Endothelial cell of hepatic sinusoid (primary cell): ENCODE results near the gene HDAC11.
"Not testable (repeated sequence)": the region's sequence is repeated elsewhere in the genome, so short reads cannot be mapped to it uniquely, and the experiment has no call there.

ENCODE experiments used
- in situ Hi-C: cut with HindIII; loops from 2 replicates; pipeline ENCODE4 v1.10.0; 2017; ENCODE audit warnings: low sequenced_read_pairs

HDAC11 gene

GRCh38 chr3:13521749-13522148, 41.6 kb downstream of the HDAC11 start:
- in situ Hi-C loops: not testable (repeated sequence)

GRCh38 chr3:13522236-13522635, 42.1 kb downstream of the HDAC11 start:
- in situ Hi-C loops: no loop called here

DNA sequence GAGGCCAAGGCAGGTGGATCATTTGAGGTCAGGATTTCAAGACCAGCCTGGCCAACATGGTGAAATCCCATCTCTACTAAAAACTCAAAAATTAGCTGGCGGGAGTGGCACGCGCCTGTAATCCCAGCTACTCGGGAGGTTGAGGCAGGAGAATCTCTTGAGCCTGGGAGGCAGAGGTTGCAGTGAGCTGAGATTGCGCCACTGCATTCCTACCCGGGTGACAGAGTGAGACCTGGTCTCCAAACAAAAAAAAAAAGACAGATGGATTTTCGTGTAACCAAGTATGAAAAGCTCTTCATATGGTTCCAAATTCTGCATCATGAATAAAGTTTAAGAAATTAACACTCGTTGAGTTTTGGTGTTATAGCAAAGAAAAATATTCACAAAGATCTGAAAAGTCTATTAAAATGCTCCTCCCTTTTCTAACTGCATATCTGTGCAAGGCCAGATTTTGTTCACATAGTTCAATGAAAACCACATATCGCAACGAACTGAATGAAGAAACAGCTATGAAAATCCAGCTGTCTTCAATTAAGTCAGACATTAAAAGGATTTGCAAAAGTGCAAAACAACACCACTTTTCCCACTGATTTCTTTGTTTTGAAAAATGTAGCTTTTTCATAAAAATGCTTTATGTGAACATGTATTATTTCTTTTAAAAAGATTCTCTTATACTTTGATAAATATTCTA, 45.0 kb downstream of the HDAC11 start:
- in situ Hi-C loops: no loop called here

DNA sequence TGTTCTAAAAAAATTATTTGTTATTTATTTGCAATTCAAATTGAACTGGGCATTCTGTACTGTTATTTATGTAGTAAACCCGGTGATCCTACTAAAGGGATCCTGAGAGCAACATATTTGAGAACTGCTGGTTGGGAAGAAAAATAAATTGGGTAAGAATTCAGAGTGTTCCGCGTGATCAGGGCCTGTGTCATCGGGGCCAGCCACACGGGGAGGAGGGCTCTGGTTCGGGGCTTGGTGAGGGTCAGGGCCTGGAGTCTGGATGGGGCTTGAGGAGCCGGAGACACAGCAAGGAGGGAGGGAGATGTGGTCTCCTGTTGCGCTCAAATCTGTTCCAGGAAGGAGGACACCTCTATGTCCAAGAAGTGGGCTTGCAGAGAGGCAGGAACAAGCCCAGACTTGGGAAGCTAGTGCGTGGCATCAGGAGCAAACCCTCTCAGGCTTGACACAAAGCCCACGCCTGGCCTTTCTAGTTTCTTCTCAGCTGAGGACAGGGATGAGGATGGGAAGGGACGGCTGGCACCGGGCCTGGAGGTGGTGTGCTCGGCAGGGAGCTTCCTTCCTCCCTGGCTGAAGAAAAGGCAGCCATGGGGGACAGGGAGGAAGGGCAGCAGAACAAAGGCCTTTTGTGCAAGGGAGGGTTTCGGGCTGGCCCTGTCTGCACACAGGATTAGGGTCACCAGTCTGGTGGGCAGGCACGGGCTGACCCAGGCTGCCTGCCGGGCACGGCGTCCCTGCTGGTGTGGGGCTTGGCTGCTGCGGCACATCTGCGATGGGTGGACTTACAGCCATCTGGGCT, 45.9 kb downstream of the HDAC11 start:
- in situ Hi-C loops: no loop called here

- in situ Hi-C loops: no loop called here
These were observed 46.5 kb downstream of the HDAC11 start for GRCh38 chr3:13526626-13526949.

DNA sequence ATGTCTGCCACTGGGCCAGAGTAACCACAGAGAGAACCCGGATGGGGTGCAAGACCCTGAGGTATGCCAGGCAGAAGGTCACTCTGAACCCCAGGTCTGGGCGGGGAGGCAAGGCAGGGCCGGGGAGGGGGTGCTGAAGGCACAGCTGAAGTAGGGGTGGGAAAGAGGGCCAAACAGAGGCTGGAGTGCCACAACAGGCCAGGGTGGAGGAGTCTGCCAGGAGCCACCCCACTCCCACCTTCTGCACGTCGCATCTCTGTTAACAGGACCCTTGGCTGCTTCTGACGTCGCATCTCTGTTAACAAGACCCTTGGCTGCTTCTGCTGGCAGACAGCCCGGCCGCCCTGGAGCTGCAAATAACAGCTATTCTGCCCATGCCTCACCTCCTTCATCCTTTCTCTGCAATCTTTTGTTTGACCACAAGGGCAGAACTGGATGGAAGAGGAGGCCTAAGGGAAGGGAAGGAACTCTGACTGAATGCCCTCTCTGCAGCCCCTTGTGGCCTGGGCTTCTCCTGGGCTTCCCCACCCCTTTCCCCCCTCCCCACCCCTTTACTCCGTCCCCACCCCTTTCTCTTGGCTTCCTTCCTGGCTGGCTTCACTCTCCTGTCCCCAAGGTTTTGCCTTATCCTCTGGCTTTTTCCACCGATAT, 48.2 kb downstream of the HDAC11 start:
- in situ Hi-C loops: no loop called here

GRCh38 chr3:13529196-13530112, 49.3 kb downstream of the HDAC11 start:
- in situ Hi-C loops: no loop called here

DNA sequence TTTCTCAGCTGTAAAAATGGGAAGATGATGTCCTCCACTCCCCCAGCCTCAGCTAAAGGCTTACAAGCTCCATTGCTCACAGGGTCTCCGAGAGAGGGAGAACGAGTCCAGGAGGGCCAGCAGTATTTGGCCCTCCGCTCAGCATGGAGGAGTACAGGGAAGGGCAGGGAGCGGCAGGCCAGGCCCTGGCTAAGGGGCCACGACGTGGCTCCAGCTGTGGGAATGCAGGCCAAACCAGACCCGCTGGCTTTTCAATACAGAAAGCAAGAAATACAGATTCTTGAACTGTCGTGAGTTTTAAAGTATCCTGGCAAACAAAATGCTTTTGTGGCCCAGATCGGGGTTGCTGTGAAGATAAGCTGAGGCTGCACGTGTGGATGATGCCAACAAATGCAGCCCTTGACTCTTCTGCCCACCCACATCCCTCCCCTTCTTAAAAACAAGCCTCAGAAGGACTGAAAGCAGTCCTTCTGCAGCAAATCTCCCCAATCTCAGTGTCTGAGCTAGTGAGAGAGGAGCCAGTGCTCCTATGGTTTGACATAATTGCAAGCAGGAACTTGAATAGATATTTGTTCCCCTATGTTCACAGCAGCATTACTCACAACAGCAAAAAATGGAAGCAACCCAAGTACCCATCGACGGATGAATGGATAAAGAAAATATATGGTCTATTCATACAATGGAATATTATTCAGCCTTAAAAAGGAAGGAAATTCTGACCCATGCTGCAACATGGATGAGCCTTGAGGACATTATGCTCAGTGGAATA, 50.3 kb downstream of the HDAC11 start:
- in situ Hi-C loops: no loop called here

GRCh38 chr3:13532085-13532484, 52.0 kb downstream of the HDAC11 start:
- in situ Hi-C loops: no loop called here

DNA sequence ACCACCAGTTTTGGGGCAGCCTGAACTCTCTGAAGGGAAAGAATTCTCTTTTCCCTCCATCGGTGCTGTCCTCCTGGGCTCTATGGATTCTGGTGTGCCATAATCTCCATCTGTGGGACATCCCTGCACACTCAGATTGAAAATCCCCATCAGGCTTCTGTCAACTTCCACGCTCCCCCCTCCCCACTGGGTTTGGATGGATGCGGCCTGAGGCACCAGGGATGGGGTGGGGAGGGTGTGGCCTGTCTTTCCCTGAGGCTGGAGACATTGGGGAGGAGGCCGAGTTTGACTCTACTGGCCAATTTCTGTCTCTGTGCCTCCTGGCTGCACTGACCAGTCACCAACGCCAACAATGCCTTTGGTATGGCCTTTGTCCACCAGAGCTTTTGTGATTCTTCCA, 52.5 kb downstream of the HDAC11 start:
- in situ Hi-C loops: no loop called here

- in situ Hi-C loops: no loop called here
These were observed 53.8 kb downstream of the HDAC11 start for GRCh38 chr3:13533885-13534301.

DNA sequence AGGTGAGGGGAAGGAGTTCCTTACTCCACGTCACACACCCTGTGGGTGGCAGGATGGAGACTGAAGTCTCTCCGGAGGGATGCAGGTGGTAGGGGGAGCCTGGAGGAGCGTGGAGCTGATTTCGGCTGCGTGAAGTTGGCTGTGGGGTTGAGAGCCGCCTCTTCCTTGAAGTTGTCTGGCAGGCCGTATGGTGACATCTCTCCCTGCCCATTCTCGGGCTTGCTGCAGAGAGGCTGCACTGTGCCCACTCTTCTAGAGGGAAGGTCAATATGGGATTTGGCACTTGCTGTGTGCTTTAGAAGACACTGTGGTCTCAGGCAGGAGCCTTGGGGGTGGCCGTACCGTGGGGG, 55.4 kb downstream of the HDAC11 start:
- in situ Hi-C loops: no loop called here

GRCh38 chr3:13535905-13536304, 55.8 kb downstream of the HDAC11 start:
- in situ Hi-C loops: no loop called here

GRCh38 chr3:13536432-13536831, 56.3 kb downstream of the HDAC11 start:
- in situ Hi-C loops: no loop called here

- in situ Hi-C loops: no loop called here
These were observed 56.7 kb downstream of the HDAC11 start for GRCh38 chr3:13536832-13537231.

DNA sequence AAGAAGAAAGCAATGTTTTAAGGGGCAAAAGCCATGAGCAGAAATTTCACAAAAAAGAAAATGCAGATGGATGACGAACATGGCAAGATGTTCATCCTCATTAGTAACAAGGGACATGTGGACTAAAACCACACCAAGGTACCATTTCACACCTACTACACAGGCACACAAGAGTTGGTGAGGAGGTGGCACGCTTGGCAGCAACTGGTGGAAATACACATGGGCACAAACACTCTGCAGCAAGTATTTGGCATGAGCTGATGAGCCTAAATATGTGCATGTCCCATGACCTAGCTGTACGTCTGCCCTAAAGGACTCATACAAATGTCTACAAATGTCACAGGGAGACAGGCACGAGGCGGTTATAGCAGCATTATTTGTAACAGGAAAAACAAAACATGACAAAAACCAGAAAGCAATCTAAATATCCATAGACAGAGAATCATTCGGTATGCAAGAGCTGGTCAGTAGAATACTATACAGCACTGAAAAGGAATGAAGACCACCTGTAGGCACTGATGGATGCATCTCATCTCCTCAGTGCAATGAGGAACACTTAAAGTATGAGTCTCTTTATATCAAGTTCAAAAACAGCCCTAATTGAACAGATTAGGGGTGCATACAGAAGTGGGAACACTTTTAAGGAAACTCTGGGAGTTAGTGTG, 57.3 kb downstream of the HDAC11 start:
- in situ Hi-C loops: no loop called here

GRCh38 chr3:13537909-13538296, 57.8 kb downstream of the HDAC11 start:
- in situ Hi-C loops: no loop called here

GRCh38 chr3:13538520-13539291, 58.6 kb downstream of the HDAC11 start:
- in situ Hi-C loops: no loop called here

DNA sequence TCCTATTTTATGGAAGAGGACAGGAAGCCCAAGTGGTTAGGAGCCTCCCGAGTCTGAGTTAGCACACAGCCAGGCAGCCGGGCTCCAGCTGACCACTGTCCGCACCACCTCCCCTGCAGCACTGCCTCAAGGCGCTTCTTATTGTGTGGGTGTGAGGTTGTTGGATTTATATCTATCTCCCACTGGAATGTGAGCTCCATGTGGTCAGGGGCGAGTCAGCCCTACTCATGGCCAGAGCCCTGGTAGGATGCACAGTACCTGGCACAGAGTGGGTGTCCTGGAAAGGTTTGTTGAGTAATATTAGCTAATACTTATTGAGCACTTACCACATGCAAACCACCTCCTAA, 59.2 kb downstream of the HDAC11 start:
- in situ Hi-C loops: no loop called here
